ENCODE data around the gene DPEP2. TPM values are rescaled to one million over a fixed set of nuclear protein-coding genes. Genes with fewer than 3 reads are reported as not detected.

Gene DPEP2
- total and polyA plus RNA-seq, 10 of the 15 experiments (the other 5 are each of a cell fraction or from before 2014, with no cell fraction given): 0.04 to 4.0 (median 2.1) TPM

GRCh38 chr16:67975321-67976105 lies 23.8 kb downstream of the DPEP2 start (continued):
- TF ChIP-seq IRF3 (IDR thresholded peaks at IDR 0.05) (no peak), NKRF (conservative IDR thresholded peaks at IDR 0.05) (no peak), BCLAF1 (IDR thresholded peaks at IDR 0.05) (no peak), NFIC (IDR thresholded peaks at IDR 0.05; ENCODE audit: low read depth, low read length) (peak; percentile 79), MTA3 (IDR thresholded peaks at IDR 0.05; ENCODE audit: borderline replicate concordance, low read length) (no peak), MEF2A (IDR thresholded peaks at IDR 0.05; ENCODE audit: insufficient read depth, low read depth, low read length) (peak; percentile 57), PRDM15 (CRISPR knock-in tag; IDR thresholded peaks at IDR 0.05) (no peak), EED (IDR thresholded peaks at IDR 0.05; ENCODE audit: low read depth) (peak; percentile 83), MLLT1 (IDR thresholded peaks at IDR 0.05) (no peak), FOXM1 (IDR thresholded peaks at IDR 0.05; ENCODE audit: low read depth, low read length) (peak; percentile 75), IKZF1 (conservative IDR thresholded peaks at IDR 0.05) (peak; percentile 68), IKZF2 (IDR thresholded peaks at IDR 0.05) (peak; percentile 59 to 70; a peak in 2 of 4 replicates), BCL11A (IDR thresholded peaks at IDR 0.05; ENCODE audit: low read depth, low read length) (peak; percentile 72), BHLHE40 (IDR thresholded peaks at IDR 0.05; ENCODE audit: borderline replicate concordance in 1 of 2, low read depth in 2 of 2, low read length in 1 of 2) (no peak), NR2F1 (conservative IDR thresholded peaks at IDR 0.05) (0 out of 2 replicates have a peak, but pooled peaks have one; percentile 27)

All from GM12878 (cell line).